ENCODE data around the gene NENF. TPM values are rescaled to one million over a fixed set of nuclear protein-coding genes. Genes with fewer than 3 reads are reported as not detected.

Gene NENF
- total and polyA plus RNA-seq, 10 of the 15 experiments (the other 5 are each of a cell fraction or from before 2014, with no cell fraction given) = 5.1 to 83.4 (median 42.7) TPM

- TF ChIP-seq NR2F1 (conservative IDR thresholded peaks at IDR 0.05) = peak; percentile 60
- no peak for TF ChIP-seq ZNF217 (IDR thresholded peaks at IDR 0.05)
- TF ChIP-seq SMAD5 (IDR thresholded peaks at IDR 0.05; ENCODE audit: low read depth) = no peak
- peak; percentile 23; the same call in 1 of the 2 replicates for TF ChIP-seq NR2C1 (IDR thresholded peaks at IDR 0.05)
- no peak for TF ChIP-seq SREBF1 (IDR thresholded peaks at IDR 0.05; ENCODE audit: low read length)
- 0 out of 4 replicates have a peak, but pooled peaks of 1 of the 2 experiments have one; percentile 7 for TF ChIP-seq SRF (IDR thresholded peaks at IDR 0.05; ENCODE audit: low read depth in 2 of 2, low read length in 2 of 2)
- no peak for TF ChIP-seq FOXM1 (IDR thresholded peaks at IDR 0.05; ENCODE audit: low read depth, low read length)
- TF ChIP-seq RELB (IDR thresholded peaks at IDR 0.05; ENCODE audit: low read depth) = no peak
- no peak for TF ChIP-seq TCF3 (IDR thresholded peaks at IDR 0.05; ENCODE audit: borderline replicate concordance, insufficient read depth, low read depth, low read length)
- TF ChIP-seq POLR2AphosphoS5 (IDR thresholded peaks at IDR 0.05; ENCODE audit: low read length) = peak; percentile 63; the same call in 1 of the 2 replicates
- peak; percentile 45; the same call in 1 of the 2 replicates for TF ChIP-seq SIN3A (IDR thresholded peaks at IDR 0.05; ENCODE audit: low read depth, low read length)
- no peak for TF ChIP-seq TBL1XR1 (IDR thresholded peaks at IDR 0.05; ENCODE audit: low read depth, low read length)
- no peak for TF ChIP-seq NR2C2 (IDR thresholded peaks at IDR 0.05; ENCODE audit: borderline replicate concordance, control insufficient read depth, insufficient read length, low read depth)
- TF ChIP-seq USF1 (IDR thresholded peaks at IDR 0.05; ENCODE audit: borderline replicate concordance, extremely low read length, insufficient read depth, low read depth, low read length) = no peak
- TF ChIP-seq EGR1 (IDR thresholded peaks at IDR 0.05; ENCODE audit: borderline replicate concordance in 1 of 2, low read depth in 2 of 2, low read length in 2 of 2) = 0 out of 3 replicates have a peak, but pooled peaks of 1 of the 2 experiments have one; percentile 2
- TF ChIP-seq CBX3 (IDR thresholded peaks at IDR 0.05; ENCODE audit: borderline replicate concordance, low read depth) = no peak
- TF ChIP-seq IKZF1 (conservative IDR thresholded peaks at IDR 0.05) = peak; percentile 79
- peak; percentile 76 for TF ChIP-seq NKRF (conservative IDR thresholded peaks at IDR 0.05)
- peak in 1 of 2 experiments; percentile 67; a peak in 2 of 4 replicates for TF ChIP-seq BHLHE40 (IDR thresholded peaks at IDR 0.05; ENCODE audit: borderline replicate concordance in 1 of 2, low read depth in 2 of 2, low read length in 1 of 2)
These were observed at the start of gene NENF (continued) for GRCh38 chr1:212432661-212433576.

All from GM12878 (cell line).